ENCODE measurements around the gene GUCY2D. TPM values are rescaled to one million over a fixed set of nuclear protein-coding genes. Genes with fewer than 3 reads are reported as not detected.

Gene GUCY2D
- total and polyA plus RNA-seq, 8 donors = 0.25 TPM; not detected in 7

- Histone ChIP-seq H3K9me3 (no peaks in the 10 kb centered on the region), H3K36me3 (no peaks in the 10 kb centered on the region), H3K4me1 (peaks cover 5 to 41% (median 14%) of the 10 kb centered on the region in 4 donors), H3K27me3 (peaks cover 0 to 86% (median 35%) of the 10 kb centered on the region in 3 donors), H3K4me3 (no peak overlapping the region), H3K27ac (no peak overlapping the region)
- TF ChIP-seq CTCF (IDR thresholded peaks at IDR 0.05) (no peak), POLR2AphosphoS5 (IDR thresholded peaks at IDR 0.05) (no peak), POLR2A (IDR thresholded peaks at IDR 0.05) (no peak), EP300 (IDR thresholded peaks at IDR 0.05) (no peak)
- 25 to 44% (median 34%) methylated on average over 15 of the region's 15 CpGs for WGBS, 5 donors
- intact Hi-C loops (cut with DNase I; ENCODE audit: low total_unique reads) = no loop called here
- DNase-seq = no peak
These were observed 60.5 kb downstream of the GUCY2D start for GRCh38 chr17:8062807-8063483.

GRCh38 chr17:8063761-8064534 is 61.5 kb downstream of the GUCY2D start:
- no peak overlapping the region for H3K27ac ChIP-seq
- DNase-seq = no peak
- no peak overlapping the region for H3K4me3 ChIP-seq
- peaks cover 12 to 42% (median 18%) of the 10 kb centered on the region in 4 donors for H3K4me1 ChIP-seq
- H3K27me3 ChIP-seq = peaks cover 0 to 76% (median 35%) of the 10 kb centered on the region in 3 donors
- TF ChIP-seq CTCF (IDR thresholded peaks at IDR 0.05) = no peak
- TF ChIP-seq EP300 (IDR thresholded peaks at IDR 0.05) = no peak
- no peak for TF ChIP-seq POLR2AphosphoS5 (IDR thresholded peaks at IDR 0.05)
- TF ChIP-seq POLR2A (IDR thresholded peaks at IDR 0.05) = no peak
- no peaks in the 10 kb centered on the region for H3K36me3 ChIP-seq
- WGBS, 5 donors = 23 to 44% (median 37%) methylated on average over 16 to 26 of the region's 28 CpGs
- intact Hi-C loops (cut with DNase I; ENCODE audit: low total_unique reads) = no loop called here
- H3K9me3 ChIP-seq = no peaks in the 10 kb centered on the region

- no peak for DNase-seq
- intact Hi-C loops (cut with DNase I; ENCODE audit: low total_unique reads) = no loop called here
- TF ChIP-seq POLR2A (IDR thresholded peaks at IDR 0.05) (no peak), POLR2AphosphoS5 (IDR thresholded peaks at IDR 0.05) (no peak), EP300 (IDR thresholded peaks at IDR 0.05) (no peak), CTCF (IDR thresholded peaks at IDR 0.05) (no peak)
These were observed 62.2 kb downstream of the GUCY2D start for GRCh38 chr17:8064561-8065019.

GRCh38 chr17:8066841-8067775 is 64.7 kb downstream of the GUCY2D start:
- Histone ChIP-seq H3K9me3 (no peaks in the 10 kb centered on the region), H3K27ac (no peak overlapping the region), H3K4me3 (no peak overlapping the region), H3K27me3 (peaks cover 3 to 65% (median 38%) of the 10 kb centered on the region in 3 donors), H3K36me3 (no peaks in the 10 kb centered on the region), H3K4me1 (peaks cover 18 to 27% (median 22%) of the 10 kb centered on the region in 4 donors)
- intact Hi-C loops (cut with DNase I; ENCODE audit: low total_unique reads) = no loop called here
- WGBS, 5 donors = 59 to 71% (median 63%) methylated on average over 10 to 15 of the region's 15 CpGs
- no peak for DNase-seq
- no peak for TF ChIP-seq EP300 (IDR thresholded peaks at IDR 0.05)
- TF ChIP-seq POLR2AphosphoS5 (IDR thresholded peaks at IDR 0.05) = no peak
- no peak for TF ChIP-seq CTCF (IDR thresholded peaks at IDR 0.05)
- no peak for TF ChIP-seq POLR2A (IDR thresholded peaks at IDR 0.05)

More at GRCh38 chr17:8064561-8065019, 62.2 kb downstream of the GUCY2D start:
- Histone ChIP-seq H3K9me3 (no peaks in the 10 kb centered on the region), H3K36me3 (no peaks in the 10 kb centered on the region), H3K27ac (no peak overlapping the region), H3K27me3 (peaks cover 0 to 70% (median 35%) of the 10 kb centered on the region in 3 donors), H3K4me3 (no peak overlapping the region), H3K4me1 (peaks cover 18 to 44% (median 20%) of the 10 kb centered on the region in 4 donors)
- WGBS, 5 donors = 62 to 82% (median 67%) methylated on average over 6 of the region's 6 CpGs

All from stomach (tissue), 9 donors.